RWPE2 (cell line): Measurements from ENCODE around the gene PSMD13.

Experiments
- ATAC-seq: fragments of 200-7000 bp; cut with Tn5 transposase; 3 replicates; pipeline ENCODE4 v1.9.1; 2021; ENCODE audit warnings: low read depth
- DNase-seq: peaks from one replicate; pipeline ENCODE4 v3.0.0-alpha.2; 2020; ENCODE audit warnings: low spot score
- H3K27ac ChIP-seq: fragments of 450-650 bp; 2 replicates; pipeline ENCODE4 v1.5.1; 2017; ENCODE audit warnings: mild to moderate bottlenecking; ENCODE audit not compliant: poor library complexity, severe bottlenecking
- H3K27me3 ChIP-seq: fragments of 250-450 bp; sonication (Bioruptor Pico); 2 replicates; pipeline ENCODE4 v1.5.1; 2021; ENCODE audit warnings: mild to moderate bottlenecking, moderate library complexity; ENCODE audit not compliant: insufficient read depth, poor library complexity, severe bottlenecking
- H3K36me3 ChIP-seq: fragments of 250-450 bp; sonication (Bioruptor Pico); 2 replicates; pipeline ENCODE4 v1.5.1; 2020; ENCODE audit warnings: low read depth, mild to moderate bottlenecking, moderate library complexity
- H3K4me1 ChIP-seq: fragments of 250-450 bp; sonication (Bioruptor Pico); 2 replicates; pipeline ENCODE4 v1.5.1; 2021; ENCODE audit warnings: mild to moderate bottlenecking, moderate library complexity; ENCODE audit not compliant: insufficient read depth, poor library complexity, severe bottlenecking
- H3K4me3 ChIP-seq: fragments of 250-450 bp; sonication (Bioruptor Pico); 2 replicates; pipeline ENCODE4 v1.5.1; 2021; ENCODE audit warnings: mild to moderate bottlenecking, moderate library complexity; ENCODE audit not compliant: severe bottlenecking
- H3K9me3 ChIP-seq: fragments of 250-450 bp; sonication (Bioruptor Pico); 2 replicates; pipeline ENCODE4 v1.5.1; 2021; ENCODE audit warnings: mild to moderate bottlenecking, moderate library complexity; ENCODE audit not compliant: severe bottlenecking
- TF ChIP-seq, protein P1 (sequence below): fragments of 450-650 bp; IDR thresholded peaks from one replicate; pipeline ENCODE4 v1.5.1; 2017; ENCODE audit warnings: mild to moderate bottlenecking, moderate library complexity; ENCODE audit not compliant: poor library complexity, severe bottlenecking

PSMD13 gene

DNA sequence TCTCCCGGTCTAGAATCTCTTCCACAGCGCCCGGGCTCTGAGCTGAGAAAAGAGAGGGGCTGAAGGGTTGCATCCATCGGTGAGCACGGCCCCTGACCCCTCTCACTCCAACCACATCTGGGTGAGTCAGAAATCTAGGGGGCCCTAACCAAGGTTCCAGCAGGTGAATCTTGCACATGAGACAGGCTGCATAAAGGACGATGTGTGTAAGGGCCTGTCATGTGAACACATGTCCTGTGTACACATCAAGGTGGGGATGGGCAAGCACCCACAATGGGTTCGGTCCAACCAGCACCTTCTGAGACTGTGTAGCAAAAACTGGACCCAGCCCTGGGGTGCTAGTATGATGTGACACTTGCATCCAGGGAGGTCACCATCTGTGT lies 30.8 kb upstream of the PSMD13 start:
- Histone ChIP-seq H3K36me3 (peaks cover 26% of the 10 kb centered on the region), H3K27ac (peak overlapping the region; percentile 95), H3K4me3 (peak overlapping the region; percentile 73)

DNA sequence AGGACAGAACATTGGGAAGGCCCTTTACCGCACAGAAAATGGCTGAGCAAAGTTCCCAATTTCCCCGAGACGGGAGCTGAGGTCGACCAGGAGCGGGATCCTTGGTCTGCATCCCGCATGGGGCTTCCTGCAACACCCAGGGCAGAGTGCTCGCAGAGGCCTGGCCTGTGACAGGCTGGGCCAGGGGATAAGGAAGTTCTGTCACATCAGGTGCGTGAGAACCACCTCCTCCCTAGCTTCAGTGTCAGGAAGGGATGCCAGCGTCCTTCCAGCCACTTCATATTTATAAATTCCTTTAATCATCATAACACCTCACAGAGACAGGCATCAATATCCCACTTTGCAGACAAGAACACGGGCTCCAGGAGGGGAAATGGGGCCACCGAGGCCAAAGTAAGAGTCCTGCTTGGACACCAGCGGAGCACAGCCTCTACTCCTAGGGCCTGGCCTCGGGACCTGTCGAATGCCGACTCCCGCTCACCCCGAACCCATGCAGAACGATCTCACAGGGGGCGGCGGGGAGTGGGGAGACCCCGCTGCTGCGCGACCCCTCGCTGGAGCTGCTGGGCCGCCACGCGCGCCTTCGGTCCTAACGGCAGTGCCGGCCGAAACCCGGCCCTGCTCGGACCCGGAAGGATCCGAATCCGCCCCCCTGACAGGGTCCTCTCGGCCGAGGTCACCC lies 30.1 kb upstream of the PSMD13 start:
- peaks cover 32% of the 10 kb centered on the region for H3K36me3 ChIP-seq
- ATAC-seq (peak; percentile 0; the same call in 1 of the 3 replicates), DNase-seq (no peak)
- H3K4me1 ChIP-seq, result peaks cover 10% of the 10 kb centered on the region
- H3K9me3 ChIP-seq, result no peaks in the 10 kb centered on the region
- H3K27me3 ChIP-seq, result no peaks in the 10 kb centered on the region
- peak overlapping the region; percentile 95 for H3K27ac ChIP-seq
- peak overlapping the region; percentile 73 for H3K4me3 ChIP-seq
- TF ChIP-seq, protein P1, sequence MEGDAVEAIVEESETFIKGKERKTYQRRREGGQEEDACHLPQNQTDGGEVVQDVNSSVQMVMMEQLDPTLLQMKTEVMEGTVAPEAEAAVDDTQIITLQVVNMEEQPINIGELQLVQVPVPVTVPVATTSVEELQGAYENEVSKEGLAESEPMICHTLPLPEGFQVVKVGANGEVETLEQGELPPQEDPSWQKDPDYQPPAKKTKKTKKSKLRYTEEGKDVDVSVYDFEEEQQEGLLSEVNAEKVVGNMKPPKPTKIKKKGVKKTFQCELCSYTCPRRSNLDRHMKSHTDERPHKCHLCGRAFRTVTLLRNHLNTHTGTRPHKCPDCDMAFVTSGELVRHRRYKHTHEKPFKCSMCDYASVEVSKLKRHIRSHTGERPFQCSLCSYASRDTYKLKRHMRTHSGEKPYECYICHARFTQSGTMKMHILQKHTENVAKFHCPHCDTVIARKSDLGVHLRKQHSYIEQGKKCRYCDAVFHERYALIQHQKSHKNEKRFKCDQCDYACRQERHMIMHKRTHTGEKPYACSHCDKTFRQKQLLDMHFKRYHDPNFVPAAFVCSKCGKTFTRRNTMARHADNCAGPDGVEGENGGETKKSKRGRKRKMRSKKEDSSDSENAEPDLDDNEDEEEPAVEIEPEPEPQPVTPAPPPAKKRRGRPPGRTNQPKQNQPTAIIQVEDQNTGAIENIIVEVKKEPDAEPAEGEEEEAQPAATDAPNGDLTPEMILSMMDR, result no peak

More for the DNA sequence above, 30.8 kb upstream of the PSMD13 start:
- H3K4me1 ChIP-seq, result peaks cover 10% of the 10 kb centered on the region
- TF ChIP-seq, protein P1, result no peak
- no peaks in the 10 kb centered on the region for H3K27me3 ChIP-seq
- no peaks in the 10 kb centered on the region for H3K9me3 ChIP-seq
- ATAC-seq (no peak), DNase-seq (no peak)

DNA sequence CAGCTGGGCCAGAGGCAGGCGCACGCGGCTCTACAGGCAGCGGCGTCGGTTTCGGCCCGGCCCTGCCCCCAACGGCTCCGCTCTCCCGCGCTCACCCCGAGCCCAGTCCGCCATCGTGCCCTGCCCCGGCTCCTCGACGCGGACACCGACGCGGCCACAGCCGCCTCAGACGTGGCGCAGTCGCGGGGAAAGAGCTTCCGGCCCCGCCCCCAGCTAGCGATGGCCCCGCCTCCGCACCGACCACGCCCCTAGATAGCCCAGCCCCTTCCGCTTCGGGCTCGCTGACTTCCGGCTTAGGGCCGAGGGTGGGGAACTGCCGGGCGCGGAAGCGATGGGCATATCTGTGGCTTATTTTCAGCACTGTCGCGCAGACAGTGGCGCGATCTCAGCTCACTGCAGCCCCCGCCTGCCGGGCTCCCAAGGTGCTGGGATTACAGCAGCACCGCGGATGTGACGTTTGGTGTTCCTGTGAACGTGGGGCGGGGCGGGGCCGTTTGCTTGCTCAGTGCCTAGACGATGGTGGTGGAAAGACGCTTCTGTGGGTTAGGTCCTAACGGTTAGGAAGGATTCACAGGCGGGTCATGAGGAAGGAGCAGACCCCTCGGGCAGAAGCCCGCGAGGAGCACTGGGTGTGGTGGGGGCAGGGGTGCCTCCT lies 29.4 kb upstream of the PSMD13 start, which contains the start of the genes BET1L and RIC8A:
BET1L (minus strand) TSS at position 192 of the 655 bp plus-strand sequence; CDS start at position 114, 78 bp downstream.
RIC8A (plus strand) TSS at position 501 of the 655 bp plus-strand sequence. CDS start 1,147 bp downstream, outside the sequence.
- no peaks in the 10 kb centered on the region for H3K9me3 ChIP-seq
- ATAC-seq (peak; percentile 70), DNase-seq (peak; percentile 97)
- H3K4me3 ChIP-seq, result peak within 1 kb of the TSS; percentile 73
- peaks cover 39% of the 10 kb centered on the region for H3K36me3 ChIP-seq
- TF ChIP-seq, protein P1, result no peak
- H3K4me1 ChIP-seq, result peaks cover 10% of the 10 kb centered on the region
- H3K27me3 ChIP-seq, result no peaks in the 10 kb centered on the region
- H3K27ac ChIP-seq, result peak within 1 kb of the TSS; percentile 95

DNA sequence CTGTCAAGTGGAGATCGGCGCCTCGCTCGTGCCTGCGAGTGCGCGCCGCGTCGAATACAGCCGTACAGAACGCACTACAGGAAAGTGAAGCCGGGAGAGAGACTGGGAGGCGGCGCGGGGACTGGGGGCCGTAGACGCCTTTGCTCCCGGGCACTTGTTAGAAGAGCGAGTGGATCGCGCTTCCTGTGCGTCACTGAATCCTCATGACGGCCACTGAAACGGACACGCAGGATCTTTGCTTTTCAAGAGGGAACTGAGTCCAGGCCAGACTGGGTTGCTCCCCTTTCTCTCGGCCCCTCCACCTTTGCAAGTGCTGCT lies 29.0 kb upstream of the PSMD13 start:
- H3K9me3 ChIP-seq, result no peaks in the 10 kb centered on the region
- H3K36me3 ChIP-seq, result peaks cover 44% of the 10 kb centered on the region
- ATAC-seq, result peak; percentile 2

More for the DNA sequence above, 29.0 kb upstream of the PSMD13 start:
- Histone ChIP-seq H3K27me3 (no peaks in the 10 kb centered on the region), H3K27ac (peak overlapping the region; percentile 95), H3K4me3 (peak overlapping the region; percentile 73), H3K4me1 (peaks cover 10% of the 10 kb centered on the region)
- TF ChIP-seq, protein P1, result no peak
- DNase-seq, result no peak
